Measurements from ENCODE around the gene SYT8.
"Not testable (repeated sequence)": the region's sequence is repeated elsewhere in the genome, so short reads cannot be mapped to it uniquely, and the experiment has no call there.

Gene SYT8

GRCh38 chr11:1875851-1876301, 41.1 kb downstream of the SYT8 start:
- not testable (repeated sequence) for DNase-seq

DNA sequence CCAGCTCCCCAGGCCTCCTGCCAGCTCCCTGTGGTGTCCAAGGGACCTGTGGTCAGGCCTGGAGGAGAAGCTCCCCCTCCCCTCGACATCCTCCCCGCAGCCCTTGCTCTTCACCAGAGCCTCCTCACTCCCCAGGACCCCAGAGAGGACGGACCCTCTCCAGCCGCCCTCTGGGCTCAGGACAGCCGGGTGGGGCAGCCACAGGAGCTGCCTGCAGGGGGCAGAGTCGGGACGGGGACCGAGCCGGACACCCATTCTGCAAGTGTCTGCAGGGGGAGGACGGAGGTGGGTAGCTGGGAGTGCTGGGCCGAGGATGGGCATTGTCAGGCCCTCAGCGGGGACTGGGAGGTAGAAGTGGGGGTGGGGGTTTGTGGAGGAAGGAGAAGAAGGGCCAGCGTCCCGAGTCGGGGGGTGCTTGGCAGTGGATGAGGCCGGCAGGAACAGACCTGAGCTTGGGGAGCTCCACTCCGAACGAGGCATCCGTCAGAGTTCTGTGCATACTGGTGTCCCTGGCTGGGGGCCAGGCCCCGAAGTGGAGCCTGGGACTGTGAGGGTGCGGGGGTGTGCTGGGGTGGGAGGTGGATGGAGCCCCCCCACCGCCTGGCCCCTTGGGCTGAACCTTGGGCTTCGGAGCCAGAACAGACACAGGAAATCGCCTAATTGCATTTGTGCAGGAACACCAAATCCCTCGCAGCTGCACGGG, 41.7 kb downstream of the SYT8 start:
- peak; percentile 61 for DNase-seq

DNA sequence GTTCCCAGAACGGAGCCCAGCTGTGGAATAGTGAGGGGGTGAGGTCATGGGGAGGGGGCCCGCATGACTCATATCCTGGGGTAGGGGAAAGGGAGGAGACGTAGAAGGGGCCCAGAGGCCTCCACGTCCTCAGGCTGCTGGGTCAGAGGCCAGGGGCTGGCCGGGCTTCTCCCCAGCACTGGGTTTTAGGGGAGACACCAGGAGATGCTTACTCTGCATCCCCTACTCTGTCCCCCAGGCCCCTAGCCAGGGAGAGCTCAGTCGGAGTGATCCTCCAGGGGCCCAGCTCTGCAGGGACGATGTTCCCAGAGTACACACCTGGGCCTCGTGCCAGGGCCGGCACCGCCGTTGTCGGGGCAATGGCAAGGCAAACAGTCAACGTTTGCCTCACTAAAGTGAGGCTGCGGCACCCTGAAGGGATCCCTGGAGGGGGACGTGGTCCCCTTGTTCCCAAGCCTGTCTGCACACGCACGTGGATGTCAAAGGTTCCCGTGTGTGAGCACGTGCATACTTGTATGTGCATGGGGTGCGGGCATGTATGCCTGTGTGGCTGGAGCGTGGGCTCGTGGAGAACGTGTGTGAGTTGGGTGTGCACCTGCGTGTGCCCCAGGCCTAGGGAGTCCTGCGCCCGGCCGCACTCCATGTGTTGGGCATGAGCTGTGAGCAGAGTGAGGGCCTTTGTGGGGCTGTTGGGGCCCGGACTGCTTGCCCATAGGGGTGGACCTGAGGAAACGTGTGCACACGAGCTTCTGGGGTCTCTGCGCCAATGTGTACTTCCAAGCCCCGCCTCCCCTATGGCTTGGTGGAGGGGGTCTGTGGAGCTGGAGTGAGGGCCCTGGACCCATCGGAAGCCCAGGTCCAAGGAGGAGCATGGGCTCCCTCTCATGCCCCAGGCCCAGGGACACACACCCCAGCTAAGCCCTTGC, 42.7 kb downstream of the SYT8 start:
- DNase-seq = peak; percentile 32

- peak; percentile 32 for DNase-seq
Measured at GRCh38 chr11:1878137-1879031, 43.6 kb downstream of the SYT8 start.

GRCh38 chr11:1879342-1879940, 44.7 kb downstream of the SYT8 start:
- no peak for DNase-seq

DNA sequence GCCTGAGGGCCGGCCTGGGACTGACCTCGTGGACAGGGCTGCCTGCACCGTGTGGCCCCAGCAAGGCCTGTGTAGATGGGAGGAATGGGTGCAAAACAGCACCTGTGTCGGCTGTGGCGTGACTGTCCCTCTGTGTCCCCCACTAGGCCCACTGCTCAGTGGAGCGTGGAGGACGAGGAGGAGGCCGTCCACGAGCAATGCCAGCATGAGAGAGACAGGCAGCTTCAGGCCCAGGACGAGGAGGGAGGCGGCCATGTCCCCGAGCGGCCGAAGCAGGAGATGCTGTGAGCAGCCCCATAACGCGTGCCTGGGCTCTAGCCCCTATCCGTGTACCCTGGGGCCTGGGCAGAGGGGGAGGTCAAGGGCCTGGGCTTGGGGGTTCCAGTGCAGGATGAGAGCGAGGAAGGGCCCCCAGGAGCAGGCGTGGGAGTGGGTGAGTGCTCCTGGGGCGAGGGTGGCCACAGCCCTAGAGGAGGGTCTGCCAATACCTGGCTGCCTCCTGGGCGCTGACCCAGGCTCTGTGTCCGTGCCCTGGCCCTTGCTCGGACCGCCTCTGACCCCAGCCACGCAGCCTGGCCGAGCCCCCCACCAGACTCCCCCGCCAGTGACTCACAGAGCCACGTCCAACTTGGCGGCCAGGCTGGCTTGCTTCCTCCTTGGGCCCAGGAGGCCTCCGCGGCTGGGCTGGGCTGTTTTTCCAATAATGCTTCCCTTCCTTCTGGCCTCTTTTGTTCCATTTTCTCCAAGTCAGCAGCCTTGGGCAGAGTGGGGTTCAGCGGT, 45.3 kb downstream of the SYT8 start:
- DNase-seq = peak; percentile 68

GRCh38 chr11:1880746-1881441, 46.1 kb downstream of the SYT8 start:
- DNase-seq = no peak

DNA sequence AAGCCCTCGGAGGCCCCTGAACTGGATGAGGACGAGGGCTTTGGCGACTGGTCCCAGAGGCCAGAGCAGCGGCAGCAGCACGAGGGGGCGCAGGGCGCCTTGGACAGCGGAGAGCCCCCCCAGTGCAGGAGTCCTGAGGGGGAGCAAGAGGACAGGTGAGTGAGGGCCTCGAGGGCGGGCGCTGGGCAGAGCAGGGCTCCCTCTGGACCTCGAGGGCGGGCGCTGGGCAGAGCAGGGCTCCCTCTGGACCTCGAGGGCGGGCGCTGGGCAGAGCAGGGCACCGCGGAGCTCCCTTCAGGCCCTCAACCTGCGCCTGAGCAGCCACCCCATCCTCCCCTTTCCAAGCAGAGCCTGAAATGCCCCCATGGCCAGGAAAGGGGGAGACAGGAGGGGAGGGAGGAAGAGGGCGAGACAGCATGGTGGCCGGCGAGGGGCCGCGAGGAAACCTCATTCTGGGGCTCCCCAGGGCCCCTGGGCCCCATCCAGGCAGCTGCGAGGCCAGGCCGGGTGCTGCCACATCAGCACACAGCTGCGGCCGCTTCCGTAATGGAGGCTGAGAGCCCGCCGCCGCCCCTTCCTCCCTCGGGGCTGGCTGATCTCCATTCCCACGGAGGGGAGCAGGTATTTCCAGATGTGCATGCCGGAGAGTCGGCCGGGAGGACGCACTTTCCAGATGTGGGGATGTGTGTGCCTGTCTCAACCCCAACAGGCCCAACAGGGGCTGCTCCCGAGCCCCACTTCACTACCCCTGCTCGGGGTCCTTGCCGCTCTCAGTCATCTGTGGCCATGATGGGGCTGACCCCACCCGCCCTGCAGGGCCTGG, 46.9 kb downstream of the SYT8 start:
- DNase-seq = peak; percentile 51

DNA sequence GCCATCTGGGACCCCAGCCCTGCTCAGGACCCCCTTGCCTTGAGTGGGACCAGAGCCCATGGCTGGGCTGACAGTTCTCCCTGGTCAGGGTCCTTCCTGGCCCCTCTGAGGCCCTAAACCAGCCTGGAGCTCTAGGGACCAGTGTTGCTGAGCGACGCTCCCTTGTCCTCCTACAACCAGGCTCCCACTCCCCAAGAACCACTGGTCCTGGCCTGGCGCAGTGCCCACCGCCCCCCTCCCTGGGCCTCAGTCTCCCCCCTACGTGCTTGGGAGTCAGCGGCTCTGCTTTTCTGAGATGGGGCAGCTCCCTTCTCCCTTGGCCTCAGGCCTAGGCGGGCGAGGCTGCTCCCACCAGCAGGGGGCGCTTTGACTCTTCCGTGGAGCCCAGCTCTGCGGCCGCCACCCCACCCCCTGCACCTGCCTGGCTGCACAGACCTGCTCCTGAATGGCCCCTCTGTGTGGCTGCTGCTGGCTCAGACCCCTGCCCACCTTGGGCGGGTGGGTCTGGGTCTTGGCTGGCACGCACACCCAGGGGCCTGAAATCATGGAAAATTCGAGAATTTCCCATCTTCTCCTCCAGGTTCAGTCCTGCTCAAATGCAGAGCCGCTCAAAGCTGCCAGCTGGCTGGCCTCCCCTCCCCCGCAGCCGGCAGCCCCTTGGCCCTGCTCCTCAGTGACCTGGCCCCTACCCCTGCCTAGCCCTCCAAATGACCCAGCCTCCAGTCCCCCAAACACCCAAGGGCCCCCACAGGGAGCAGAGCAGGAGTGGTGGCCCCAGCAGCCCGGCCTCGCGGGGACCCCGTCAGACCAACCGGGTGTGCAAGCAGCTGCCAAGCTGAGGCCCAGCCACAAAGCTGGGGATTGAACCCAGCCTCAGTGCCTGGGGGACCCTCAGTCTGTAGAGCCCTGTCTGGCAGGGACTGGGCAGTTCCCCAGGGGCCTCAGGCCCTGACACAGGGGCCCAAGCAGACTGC, 47.8 kb downstream of the SYT8 start:
- peak; percentile 69 for DNase-seq

- no peak for DNase-seq
Measured at GRCh38 chr11:1883346-1884302, 48.8 kb downstream of the SYT8 start.

- no peak for DNase-seq
Measured at GRCh38 chr11:1884303-1884700, 49.5 kb downstream of the SYT8 start.

GRCh38 chr11:1886551-1886950, 51.8 kb downstream of the SYT8 start:
- not testable (repeated sequence) for DNase-seq

Measured in fibroblast of upper back skin (primary cell).